Activated CD8-positive, alpha-beta T cell treated with anti-CD3 and anti-CD28 coated beads for 36 hours (primary cell): Measurements from ENCODE around the gene EPS8L1. TPM values are rescaled to one million over a fixed set of nuclear protein-coding genes. Genes with fewer than 3 reads are reported as not detected.
"Not testable (repeated sequence)": the region's sequence is repeated elsewhere in the genome, so short reads cannot be mapped to it uniquely, and the experiment has no call there.

Experiments used
- ATAC-seq: fragments of 200-7000 bp; cut with Tn5 transposase; one replicate; pipeline ENCODE4 v1.10.0; 2021; ENCODE audit warnings: mild to moderate bottlenecking, moderate library complexity
- CTCF ChIA-PET: fragments of 350-600 bp; sonication (Branson Sonifier 250); formaldehyde crosslinking; loops from one replicate; lab custom pipeline; 2021; ENCODE audit warnings: antibody characterized with exemption; lab: Charles Lee
- POLR2A ChIA-PET: fragments of 350-600 bp; sonication (Branson Sonifier 250); formaldehyde crosslinking; loops from one replicate; lab custom pipeline; 2021; ENCODE audit warnings: antibody characterized with exemption; lab: Charles Lee
- DNase-seq: peaks from one replicate; pipeline ENCODE4 v3.0.0-alpha.2; 2020
- H3K27ac Mint-ChIP-seq: one replicate; pipeline ENCODE4 v1.8.0; 2021; ENCODE audit warnings: mild to moderate bottlenecking, mixed read lengths
- H3K27me3 Mint-ChIP-seq: one replicate; pipeline ENCODE4 v1.8.0; 2021; ENCODE audit warnings: mixed read lengths
- H3K36me3 Mint-ChIP-seq: one replicate; pipeline ENCODE4 v1.8.0; 2021; ENCODE audit warnings: low read depth, mixed read lengths
- H3K4me1 Mint-ChIP-seq: one replicate; pipeline ENCODE4 v1.8.0; 2021; ENCODE audit warnings: low read depth, mixed read lengths
- H3K4me3 Mint-ChIP-seq: one replicate; pipeline ENCODE4 v1.8.0; 2021; ENCODE audit warnings: mild to moderate bottlenecking, moderate library complexity, mixed read lengths
- H3K9me3 Mint-ChIP-seq: one replicate; pipeline ENCODE4 v1.8.0; 2021; ENCODE audit warnings: mixed read lengths
- CTCF ChIP-seq: fragments of 200-600 bp; IDR thresholded peaks from one replicate; pipeline ENCODE4 v1.8.0; 2022; ENCODE audit warnings: antibody characterized with exemption, mild to moderate bottlenecking
- intact Hi-C: fragments of 100-400 bp; cut with micrococcal nuclease; formaldehyde crosslinking; loops from one replicate; pipeline ENCODE4 v1.10.0; 2022
- total RNA-seq, 2 experiments: library from RNA; stranded (reverse); gene quantifications; one replicate each; pipeline ENCODE4 v1.2.3, GENCODE V29; 2021

The EPS8L1 gene
- total RNA-seq, 2 experiments from 2014 or later = 2.8 to 3.2 TPM

- peak within 1 kb of the TSS; percentile 86 for H3K4me3 Mint-ChIP-seq
- intact Hi-C loops = no loop called here
- DNase-seq (peak; percentile 100), ATAC-seq (peak; percentile 100)
- POLR2A ChIA-PET = interaction anchor here (1.7 to 2.3 kb wide), 2 partner anchors 16 to 17 kb away, joined by 7 to 13 read pairs; no protein-coding TSS in a partner anchor
- peaks cover 9% of the 10 kb centered on the region for H3K4me1 Mint-ChIP-seq
- peaks cover 18% of the 10 kb centered on the region for H3K27me3 Mint-ChIP-seq
- peaks cover 19% of the 10 kb centered on the region for H3K36me3 Mint-ChIP-seq
- TF ChIP-seq CTCF = no peak
- CTCF ChIA-PET = interaction anchor here (1.1 to 2.1 kb wide), 4 partner anchors 19 to 181 kb away, joined by 3 to 5 read pairs (median 4); no protein-coding TSS in a partner anchor
- H3K9me3 Mint-ChIP-seq = no peaks in the 10 kb centered on the region
- peak within 1 kb of the TSS; percentile 81 for H3K27ac Mint-ChIP-seq
These were observed 12.8 kb upstream of the EPS8L1 start, which contains the start of gene RDH13 for GRCh38 chr19:55062735-55063491. RDH13 (minus strand) TSS chr19:55063148; CDS start chr19:55063032, 116 bp downstream.

GRCh38 chr19:55063492-55063843 is 12.2 kb upstream of the EPS8L1 start:
- Mint-ChIP-seq H3K27ac (no peak overlapping the region), H3K36me3 (peaks cover 16% of the 10 kb centered on the region), H3K4me1 (peaks cover 9% of the 10 kb centered on the region), H3K27me3 (peaks cover 21% of the 10 kb centered on the region), H3K9me3 (no peaks in the 10 kb centered on the region), H3K4me3 (peak overlapping the region; percentile 86)
- TF ChIP-seq CTCF = no peak
- ChIA-PET CTCF (interaction anchor here (1.1 to 2.1 kb wide), 3 partner anchors 20 to 98 kb away, joined by 3 to 5 read pairs (median 4); no protein-coding TSS in a partner anchor), POLR2A (interaction anchor here (1.7 to 2.3 kb wide), 2 partner anchors 16 kb away, joined by 7 to 13 read pairs; no protein-coding TSS in a partner anchor)
- intact Hi-C loops = no loop called here
- ATAC-seq = no peak
- no peak for DNase-seq

- H3K4me3 Mint-ChIP-seq, DNase-seq, POLR2A ChIA-PET, H3K9me3 Mint-ChIP-seq, ATAC-seq, H3K27ac Mint-ChIP-seq, intact Hi-C loops, H3K36me3 Mint-ChIP-seq: not testable (repeated sequence)
- CTCF ChIA-PET = interaction anchor here (1.2 kb wide), 1 partner anchor 23 kb away, joined by 3 read pairs; no protein-coding TSS in a partner anchor
- Mint-ChIP-seq H3K4me1 (peaks cover 12% of the 10 kb centered on the region), H3K27me3 (peaks cover 33% of the 10 kb centered on the region)
These were observed 10.2 kb upstream of the EPS8L1 start for GRCh38 chr19:55065516-55065915.

- no peak for TF ChIP-seq CTCF
- H3K36me3 Mint-ChIP-seq = peaks cover 3% of the 10 kb centered on the region
- H3K4me1 Mint-ChIP-seq = peaks cover 11% of the 10 kb centered on the region
- H3K9me3 Mint-ChIP-seq = no peaks in the 10 kb centered on the region
- ChIA-PET POLR2A (no interaction called here), CTCF (interaction anchor here (1.2 kb wide), 1 partner anchor 22 kb away, joined by 3 read pairs; no protein-coding TSS in a partner anchor)
- H3K27me3 Mint-ChIP-seq = peaks cover 35% of the 10 kb centered on the region
- DNase-seq (peak; percentile 24), ATAC-seq (no peak)
- no peak overlapping the region for H3K4me3 Mint-ChIP-seq
- intact Hi-C loops = no loop called here
- no peak overlapping the region for H3K27ac Mint-ChIP-seq
These were observed 9.5 kb upstream of the EPS8L1 start for GRCh38 chr19:55066107-55066709.

GRCh38 chr19:55067869-55068268 is 7.8 kb upstream of the EPS8L1 start:
- Mint-ChIP-seq H3K27me3 (peaks cover 44% of the 10 kb centered on the region), H3K36me3 (no peaks in the 10 kb centered on the region), H3K9me3 (no peaks in the 10 kb centered on the region), H3K4me3 (no peak overlapping the region), H3K4me1 (peaks cover 7% of the 10 kb centered on the region), H3K27ac (no peak overlapping the region)
- no peak for TF ChIP-seq CTCF
- ChIA-PET POLR2A (interaction anchor here (1.0 kb wide), 1 partner anchor 94 kb away, joined by 3 read pairs; no protein-coding TSS in a partner anchor), CTCF (no interaction called here)
- DNase-seq (no peak), ATAC-seq (no peak)
- intact Hi-C loops = no loop called here
